Activated CD8-positive, alpha-beta memory T cell treated with anti-CD3 and anti-CD28 coated beads, Interleukin-2, amount 50 U/mL, for 1 hour (primary cell): ENCODE data around the gene PHPT1.
"Not testable (repeated sequence)": the region's sequence is repeated elsewhere in the genome, so short reads cannot be mapped to it uniquely, and the experiment has no call there.

Source experiments
- DNase-seq: peaks from one replicate; pipeline ENCODE4 v3.0.0-alpha.2; 2020; ENCODE audit errors: extremely low read depth

PHPT1 gene

DNA sequence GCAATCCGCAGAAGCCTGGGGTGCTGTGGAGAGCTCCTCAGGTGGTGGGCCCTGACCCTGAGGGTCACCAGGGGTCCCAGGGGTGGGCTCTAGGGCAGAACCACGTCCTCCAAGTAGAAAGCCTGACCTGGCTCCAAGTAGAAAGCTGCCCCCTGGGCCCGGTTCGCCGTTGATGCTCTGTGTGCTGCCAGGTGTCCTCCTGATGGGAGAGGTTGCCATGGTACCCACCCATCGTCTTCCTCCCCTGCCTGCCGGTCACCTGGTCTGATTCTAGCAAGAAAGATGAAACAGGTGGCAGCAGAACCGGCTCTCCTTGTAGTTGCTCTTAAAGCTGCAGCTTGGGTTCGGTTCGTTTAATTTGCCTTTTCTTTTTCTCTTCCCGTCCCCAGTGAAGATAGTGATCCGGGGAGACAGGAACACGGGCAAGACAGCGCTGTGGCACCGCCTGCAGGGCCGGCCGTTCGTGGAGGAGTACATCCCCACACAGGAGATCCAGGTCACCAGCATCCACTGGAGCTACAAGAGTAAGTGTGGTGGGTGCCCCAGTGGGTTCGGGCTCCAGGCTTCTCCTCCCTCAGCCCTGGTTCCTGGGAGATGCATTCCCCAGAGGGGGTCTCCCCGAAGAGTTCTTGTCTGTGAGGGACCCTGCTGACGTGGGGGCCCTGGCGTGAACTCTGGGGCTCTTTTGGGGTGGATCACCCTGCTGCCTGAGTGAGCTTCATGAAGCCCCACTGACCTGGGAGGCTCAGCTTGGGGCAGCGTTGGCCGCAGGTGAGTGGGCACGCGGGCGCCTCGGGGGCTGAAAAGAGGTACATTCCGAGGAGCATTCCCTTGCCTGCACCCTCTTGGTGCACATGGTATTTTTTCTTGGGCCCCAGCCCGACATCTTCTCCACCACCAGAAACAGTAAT lies 25.8 kb upstream of the PHPT1 start:
- DNase-seq = no peak

DNA sequence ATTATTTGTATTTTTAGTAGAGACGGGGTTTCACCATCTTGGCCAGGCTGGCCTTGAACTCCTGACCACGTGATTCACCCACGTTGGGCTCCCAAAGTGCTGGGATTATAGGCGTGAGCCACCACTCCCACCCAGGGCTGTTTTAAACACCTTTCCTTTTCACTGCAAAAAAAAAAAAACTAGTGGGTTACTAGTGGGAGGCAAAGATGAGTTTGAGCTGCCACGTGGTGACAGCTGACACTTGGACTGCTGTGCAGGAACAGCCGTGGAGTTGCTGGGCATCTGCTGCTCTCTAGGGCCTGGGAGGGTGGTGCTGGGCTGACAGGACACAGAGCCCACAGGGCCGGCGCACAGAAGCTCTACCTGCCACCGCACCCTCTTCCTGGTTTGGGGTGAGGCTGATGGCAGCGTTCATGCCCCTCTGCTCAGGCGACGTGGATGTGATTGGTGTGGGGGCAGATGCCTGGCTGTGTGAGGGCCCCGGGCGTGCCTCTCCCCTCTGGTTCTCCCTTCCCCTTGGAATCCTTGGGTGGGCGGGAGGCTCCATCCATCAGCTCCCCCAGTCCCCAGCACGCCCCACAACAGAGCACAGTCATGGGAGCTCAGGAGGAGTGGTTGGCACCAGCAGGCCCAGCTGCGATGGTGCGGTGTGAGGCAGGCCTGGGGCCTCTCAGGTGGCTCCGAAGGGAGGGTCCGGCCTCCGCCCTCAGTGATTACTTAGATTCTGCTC lies 24.5 kb upstream of the PHPT1 start:
- DNase-seq = no peak

DNA sequence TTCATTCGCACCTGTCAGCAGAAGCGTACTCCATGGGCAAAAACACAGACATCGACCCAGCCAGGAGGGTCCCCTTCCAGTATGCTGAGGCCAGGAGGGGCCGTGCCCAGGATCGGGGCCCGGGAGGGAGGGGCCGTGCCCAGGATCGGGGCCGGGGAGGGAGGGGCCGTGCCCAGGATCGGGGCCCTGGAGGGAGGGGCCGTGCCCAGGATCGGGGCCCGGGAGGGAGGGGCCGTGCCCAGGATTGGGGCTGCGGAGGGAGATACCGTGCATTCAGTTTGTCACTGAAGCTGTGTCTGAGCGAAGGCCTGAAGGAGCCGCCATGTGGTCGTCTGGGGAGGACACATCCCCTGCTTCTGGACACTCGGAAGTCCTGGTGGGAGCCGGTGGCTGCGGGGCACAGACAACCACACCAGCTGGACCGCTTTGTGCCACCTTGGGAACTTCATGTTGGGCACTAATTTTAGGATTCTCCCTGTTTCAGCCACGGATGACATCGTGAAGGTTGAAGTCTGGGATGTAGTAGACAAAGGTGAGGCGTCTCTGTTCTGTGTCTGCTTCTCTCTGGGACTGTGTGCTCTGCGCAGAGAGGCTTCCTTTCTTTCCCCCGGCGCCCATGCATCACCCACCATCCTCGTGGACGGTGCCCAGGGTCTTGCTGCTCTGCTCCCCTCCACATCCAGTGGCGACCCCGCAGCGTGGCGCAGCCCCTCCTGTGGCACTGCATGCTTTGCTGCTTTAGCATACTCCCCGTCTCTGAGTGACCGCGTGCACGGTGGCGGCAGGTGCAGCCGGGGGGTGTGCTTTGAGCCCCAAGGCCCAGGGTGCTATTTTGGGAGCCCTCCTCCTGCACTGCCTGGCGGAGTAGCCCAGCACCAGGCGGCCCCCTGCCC lies 23.7 kb upstream of the PHPT1 start:
- DNase-seq = no peak

DNA sequence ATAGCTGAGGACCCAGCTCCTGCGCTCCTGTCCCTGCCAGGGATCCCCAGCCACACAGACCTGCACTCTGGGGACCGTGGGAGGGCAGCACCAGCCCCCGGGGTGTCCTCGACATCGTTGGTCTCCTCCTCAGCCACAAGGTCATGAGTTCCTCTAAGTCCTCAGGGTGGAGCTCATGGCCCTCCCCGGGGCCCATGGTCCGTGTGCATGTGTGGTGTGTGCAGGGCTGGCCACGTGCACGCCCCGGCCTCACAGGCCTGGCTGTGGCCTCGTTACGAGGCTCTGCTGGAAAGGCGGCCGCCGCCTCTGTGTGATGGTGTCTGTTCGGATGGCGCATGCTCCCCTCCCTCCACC lies 23.0 kb upstream of the PHPT1 start:
- DNase-seq = no peak

DNA sequence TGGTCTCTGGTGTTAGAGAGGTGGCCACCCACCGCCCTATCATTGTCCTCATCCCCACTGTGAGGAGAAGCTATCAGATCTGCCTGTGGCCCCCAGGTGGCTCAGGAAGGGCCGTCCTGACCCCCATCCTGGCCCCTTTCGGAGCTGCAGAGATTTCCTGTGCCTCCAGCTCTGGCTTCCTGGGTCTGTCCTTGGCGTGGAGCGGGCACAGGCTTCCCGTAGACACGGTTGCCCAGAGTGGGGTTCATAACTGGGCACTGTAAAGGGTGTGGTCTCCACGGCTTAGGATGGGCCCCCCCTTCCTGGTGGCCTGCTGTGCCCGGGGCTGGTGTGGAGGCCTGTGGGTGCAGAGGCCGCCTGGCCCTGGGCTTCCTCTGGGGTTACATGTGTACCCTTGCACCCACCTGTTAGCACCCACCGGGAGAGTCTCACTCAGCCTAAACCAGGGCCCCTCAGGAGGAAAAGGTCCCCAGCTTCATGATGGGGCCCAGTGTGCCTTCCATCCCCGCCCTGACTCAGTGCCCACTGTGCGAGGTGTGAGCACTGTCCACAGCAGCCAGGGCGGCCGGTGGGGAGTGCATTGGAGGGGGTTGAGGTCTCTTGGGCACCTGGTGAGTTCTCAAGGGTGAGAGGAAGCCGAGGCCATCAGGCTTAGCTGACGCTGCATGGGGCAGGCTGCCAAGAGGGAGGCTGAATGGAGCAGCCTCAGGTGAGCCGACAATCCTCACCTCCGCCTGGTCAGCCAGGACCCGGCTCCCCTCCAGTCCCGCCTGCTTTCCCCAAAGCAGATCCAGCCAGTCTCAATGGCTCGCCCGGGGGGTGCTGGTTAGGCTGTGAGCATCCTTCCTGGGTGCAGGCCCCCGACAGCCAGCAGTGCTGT lies 22.3 kb upstream of the PHPT1 start:
- no peak for DNase-seq

DNA sequence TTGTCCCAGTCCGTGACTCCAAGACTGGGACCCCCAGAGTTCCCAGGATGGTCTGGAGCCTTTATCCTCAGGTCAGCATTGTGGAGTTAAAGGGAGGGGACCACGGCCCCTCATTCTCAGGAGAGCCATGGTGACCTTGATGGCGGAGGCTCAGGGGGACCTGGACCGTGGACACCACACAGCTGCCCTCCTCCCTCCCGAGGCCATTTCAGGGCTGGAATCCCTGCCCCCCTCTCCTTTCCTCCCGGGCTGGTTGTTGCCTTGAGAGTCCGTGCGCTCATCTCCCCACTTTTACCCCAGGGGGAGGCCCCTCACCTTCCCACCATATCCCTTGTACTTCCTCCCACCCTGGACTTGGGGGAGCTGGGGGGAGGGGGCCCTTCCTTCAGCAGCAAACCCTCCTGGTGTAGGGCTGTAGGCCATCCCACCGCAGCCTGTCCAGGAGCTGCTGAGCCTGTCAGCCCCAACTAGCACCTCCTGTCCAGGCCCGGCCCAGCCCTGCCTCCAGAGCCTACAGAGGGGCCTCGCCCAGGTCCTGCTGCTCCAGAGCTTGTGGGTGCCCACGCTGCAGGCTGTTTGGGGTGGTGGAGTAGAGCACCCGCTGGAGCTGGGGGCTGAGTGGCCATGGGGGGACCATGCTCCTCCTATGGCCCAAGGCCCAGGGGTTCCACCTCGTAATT lies 21.3 kb upstream of the PHPT1 start:
- no peak for DNase-seq

DNA sequence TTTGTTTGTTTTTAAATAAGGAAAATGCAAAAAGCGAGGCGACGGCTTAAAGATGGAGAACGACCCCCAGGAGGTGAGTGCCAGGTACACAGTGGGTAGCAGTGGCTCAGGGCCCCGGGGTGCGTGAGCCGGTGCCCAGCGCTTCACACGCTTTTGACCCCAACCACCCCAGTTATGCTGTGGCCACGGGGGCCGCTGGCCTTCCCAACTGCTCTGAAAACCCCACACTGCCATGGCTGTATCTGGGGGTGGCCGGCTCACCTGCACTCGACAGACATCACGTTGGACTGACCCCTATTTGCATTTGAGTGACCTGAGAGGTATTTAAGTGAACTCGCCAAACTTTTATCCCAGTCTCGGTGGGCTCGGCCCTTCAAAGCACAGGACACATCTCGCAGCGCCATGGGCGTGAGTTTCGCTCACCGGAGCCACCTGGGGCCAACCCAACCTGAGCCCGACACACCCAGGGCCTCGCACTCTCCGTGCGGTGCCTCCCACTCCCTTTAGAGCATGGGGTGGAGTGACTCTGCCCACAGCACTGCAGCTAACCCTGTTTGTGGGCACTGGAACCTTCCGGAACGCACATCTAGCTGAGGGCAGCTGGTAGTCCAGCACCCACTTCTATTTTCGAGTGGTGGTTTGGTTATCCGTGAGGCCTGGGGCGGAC lies 20.6 kb upstream of the PHPT1 start:
- DNase-seq = no peak

DNA sequence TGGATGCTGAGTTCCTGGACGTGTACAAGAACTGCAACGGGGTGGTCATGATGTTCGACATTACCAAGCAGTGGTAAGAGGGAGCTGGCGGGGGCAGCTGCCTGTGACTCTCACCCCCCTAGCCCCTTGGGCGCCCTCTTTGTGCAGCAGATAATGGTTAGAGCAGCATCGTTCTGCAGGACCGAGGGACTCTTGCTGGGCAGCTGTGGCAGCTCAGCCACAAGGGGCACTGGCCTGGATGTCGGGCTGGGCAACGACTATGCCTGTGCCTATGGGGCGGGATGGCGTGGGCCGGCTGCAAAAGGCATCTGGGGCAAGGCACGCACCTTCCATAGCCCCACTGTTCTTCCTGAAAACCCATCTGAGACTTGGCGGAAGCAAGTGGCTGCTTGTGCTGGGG lies 19.8 kb upstream of the PHPT1 start:
- no peak for DNase-seq

DNA sequence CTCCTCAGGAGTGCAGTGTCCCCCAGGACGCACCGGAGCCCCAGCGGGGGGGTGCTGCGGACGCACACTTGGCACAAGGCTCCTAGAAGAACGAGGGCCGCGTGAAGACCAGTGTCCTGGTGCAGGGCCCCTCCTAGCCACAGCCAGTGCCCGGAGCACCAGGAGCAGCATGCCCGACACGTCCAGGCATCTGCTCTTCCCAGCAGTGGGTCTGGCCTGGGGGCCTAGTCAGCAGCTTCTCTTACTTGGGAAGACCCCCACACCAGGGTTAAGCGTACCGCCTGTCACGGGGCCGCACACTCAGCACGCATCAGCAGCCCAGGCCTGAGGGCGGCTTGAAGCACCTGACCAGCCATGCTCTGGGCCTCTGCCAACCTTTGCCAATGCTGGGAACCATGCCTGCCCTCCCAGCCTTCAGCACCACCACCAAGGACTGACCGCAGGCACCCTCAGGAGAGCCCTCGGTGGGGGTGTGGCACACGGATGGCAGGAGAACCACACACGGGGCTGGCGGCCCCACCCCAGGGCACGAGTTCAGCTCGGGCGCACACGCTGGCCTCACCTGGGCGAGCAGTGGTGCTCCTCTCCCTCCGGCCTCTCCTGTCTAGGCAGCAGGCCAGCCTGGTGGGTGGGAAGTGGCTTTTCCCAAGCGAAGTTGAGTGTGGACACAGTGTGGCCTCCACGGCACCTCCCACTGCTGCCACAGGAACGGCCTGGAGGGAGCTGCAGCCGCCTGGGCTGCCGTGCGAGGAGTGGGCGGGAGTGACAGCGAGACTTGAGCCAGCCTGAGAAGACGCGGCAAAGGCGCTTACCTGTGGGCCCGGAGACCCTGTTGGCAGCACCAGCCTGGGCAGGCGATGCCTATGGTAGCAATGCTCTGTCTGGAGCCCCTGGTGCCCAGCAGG lies 19.0 kb upstream of the PHPT1 start:
- DNase-seq = no peak

DNA sequence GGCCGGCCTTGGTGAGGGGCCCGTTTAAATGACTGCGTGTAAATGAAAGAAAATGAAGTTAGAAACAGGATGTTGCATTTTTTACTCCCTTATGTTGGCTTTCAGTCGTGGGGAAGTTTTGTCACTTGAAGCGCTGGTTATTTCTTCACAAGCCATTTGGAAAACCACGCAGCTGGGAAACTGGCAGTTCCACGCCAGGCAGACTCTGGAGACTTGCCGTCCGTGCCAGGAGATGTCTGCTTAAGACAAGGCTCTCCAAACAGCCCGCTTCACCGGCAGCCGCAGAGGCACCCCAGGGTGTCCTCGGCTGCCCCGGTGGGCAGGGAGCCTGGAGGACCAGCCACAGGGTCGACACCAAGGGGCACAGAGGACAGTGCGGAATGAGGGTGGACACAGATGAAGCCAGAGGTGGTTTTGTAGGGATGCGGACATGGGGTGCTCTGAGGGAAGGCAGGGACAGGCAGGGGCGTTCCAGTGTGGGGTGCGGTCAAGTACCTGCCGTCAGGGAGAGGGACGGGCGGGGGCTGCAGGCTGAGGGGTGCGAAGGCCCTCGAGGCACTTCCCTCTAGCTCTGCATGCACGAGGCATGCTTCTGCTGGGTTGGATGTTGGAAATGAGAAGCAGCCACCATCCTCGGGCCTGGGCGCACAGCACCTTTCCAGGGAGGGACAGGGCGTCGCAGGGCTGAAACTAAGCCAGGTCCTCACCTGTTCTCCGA lies 18.0 kb upstream of the PHPT1 start:
- DNase-seq = no peak

DNA sequence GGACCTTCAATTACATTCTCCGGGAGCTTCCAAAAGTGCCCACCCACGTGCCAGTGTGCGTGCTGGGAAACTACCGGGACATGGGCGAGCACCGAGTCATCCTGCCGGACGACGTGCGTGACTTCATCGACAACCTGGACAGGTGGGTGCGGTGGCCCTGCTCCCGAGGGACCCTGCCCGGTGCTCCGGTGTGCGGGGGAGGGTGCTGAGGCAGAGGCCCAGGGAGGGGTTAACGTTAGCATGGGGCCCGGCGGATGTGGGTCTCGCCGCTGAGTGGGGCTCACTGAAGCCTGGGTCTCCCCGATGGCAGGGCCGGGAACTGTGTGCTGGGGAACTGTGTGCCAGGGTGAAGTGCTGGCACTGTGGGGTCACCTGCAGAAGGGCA lies 17.5 kb upstream of the PHPT1 start:
- no peak for DNase-seq

DNA sequence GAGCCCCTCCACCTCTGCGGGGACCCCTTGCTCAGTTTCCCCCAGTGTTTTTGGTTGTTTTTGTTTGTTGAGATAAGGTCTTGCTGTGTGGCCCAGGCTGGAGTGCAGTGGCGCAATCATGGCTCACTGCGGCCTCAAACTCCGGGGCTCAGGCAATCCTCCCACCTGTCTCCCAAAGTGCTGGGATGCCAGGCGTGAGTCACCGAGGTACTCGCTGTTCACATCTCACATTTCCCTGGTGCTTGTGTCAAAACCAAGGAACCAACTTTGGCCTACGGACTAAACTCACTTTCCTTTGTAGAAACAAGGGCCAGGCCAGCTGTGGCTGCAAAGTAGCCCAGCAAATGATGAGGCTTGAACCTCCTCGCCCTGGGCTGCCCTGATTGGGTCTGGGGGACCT lies 16.6 kb upstream of the PHPT1 start:
- DNase-seq = no peak

DNA sequence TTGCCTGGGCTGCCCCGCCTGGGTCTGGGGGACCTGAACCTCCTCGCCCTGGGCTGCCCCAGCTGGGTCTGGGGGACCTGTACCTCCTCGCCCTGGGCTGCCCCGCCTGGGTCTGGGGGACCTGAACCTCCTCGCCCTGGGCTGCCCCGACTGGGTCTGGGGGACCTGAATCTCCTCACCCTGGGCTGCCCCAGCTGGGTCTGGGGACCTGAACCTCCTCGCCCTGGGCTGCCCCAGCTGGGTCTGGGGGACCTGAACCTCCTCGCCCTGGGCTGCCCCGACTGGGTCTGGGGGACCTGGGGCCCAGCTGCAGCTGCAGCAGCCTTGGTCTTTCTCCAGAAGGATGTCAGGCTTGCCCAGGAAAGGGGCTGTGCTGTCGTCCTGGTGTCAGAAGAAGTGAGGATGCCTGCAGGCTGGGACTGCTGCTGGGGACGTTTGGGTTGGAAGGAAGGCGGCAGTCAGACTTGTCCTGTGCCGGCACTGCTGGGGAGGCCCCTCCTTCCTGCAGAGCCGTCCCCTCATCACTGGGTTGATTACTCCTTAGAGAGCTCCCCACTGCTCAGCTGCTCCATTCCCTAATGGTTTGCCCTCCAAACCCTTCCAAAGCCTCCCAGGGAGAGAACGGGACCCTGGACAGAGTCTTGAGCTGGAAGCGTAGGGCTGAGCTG lies 15.7 kb upstream of the PHPT1 start:
- DNase-seq = not testable (repeated sequence)

DNA sequence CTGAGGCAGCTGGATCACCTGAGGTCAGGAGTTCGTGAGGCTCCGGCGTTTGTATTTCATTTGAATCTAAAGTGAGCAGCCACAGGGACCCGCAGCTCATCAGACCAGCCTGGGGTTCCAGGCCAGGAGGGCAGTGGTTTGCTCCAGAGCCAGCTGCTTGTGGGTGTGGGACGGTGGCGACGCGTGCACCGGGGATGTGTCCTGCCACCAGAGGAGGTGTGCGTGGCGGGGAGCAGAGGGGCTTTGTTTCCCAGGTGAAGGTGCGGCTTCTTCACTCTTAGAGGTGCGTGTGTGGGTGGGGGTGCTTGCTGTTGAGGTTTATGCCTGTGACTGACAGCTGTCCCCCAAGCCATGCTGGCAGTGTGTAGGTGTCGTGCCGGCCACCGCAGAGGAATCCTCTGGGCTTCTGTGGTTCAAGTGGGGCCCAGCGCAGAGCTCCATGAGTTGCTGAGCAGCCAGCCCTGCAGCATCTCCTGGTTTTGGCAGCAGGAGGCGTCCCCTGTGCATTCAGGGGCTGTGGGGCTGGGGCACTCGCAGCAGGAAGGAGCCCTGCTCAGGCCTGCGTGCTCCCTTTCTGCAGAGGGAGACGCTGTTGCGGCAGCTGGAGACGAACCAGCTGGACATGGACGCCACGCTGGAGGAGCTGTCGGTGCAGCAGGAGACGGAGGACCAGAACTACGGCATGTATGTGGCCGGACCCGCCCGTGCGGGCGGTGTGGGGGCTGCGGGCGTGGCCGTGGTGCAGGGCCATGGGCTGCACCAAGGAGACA lies 13.9 kb upstream of the PHPT1 start:
- DNase-seq = no peak

DNA sequence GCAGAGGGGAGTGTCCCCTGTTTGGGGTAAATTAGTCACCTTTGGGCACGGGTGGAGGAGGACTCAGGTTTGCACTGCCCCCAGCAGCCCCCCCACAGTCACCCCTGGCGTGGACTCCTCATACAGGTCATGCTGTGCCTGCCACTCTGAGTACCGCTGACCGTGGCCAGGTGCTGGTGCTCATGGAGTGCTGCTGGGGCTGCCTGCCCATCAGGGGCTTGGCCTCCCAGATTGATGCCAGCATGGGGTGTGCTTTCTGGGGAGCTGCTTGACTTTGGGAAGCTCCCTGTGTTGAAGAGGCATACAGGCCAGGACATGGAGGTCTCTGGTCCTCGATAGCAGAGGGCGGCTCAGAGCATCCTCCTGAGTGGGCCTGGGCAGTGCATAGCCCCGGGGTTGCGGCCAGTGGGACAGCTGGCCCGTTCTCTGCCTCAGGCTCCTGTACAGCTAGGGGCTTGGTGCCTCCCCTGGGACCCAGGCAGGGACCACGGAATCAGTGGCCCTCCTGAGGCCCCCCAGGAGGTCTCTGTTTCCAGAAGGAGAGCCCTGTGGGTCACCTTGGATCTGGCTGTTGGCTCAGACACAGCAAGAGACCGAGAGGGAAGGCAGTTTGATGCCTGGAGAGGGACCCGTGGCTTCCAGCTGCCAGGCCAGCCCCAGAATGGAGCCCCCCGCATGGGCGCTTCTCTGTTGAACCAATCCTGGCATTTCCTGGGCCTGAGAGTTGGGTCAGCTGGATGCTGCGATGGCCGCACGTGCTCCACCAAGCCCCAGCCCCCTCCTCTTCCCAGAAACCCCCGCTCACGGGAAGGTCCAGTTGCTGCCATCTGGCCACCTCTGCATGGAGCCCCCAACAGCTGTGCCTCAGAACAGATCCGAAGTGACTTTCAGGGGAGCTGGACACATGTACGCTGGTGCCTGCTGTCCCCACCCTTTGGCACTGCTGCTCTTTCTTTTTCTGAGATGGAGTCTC lies 13.0 kb upstream of the PHPT1 start:
- no peak for DNase-seq
